ENCODE data around the gene SLC22A3. TPM values are rescaled to one million over a fixed set of nuclear protein-coding genes. Genes with fewer than 3 reads are reported as not detected.

The SLC22A3 gene
- total and polyA plus RNA-seq, 2 of the 13 experiments (the other 11 are each of a cell fraction or from before 2014, with no cell fraction given): 12.0 to 31.5 TPM

- no peak for FAIRE-seq
- no peak for ATAC-seq
- POLR2A ChIA-PET: no interaction called here
- no TSS peak for BruUV-seq (replicated peaks)
- Histone ChIP-seq H3K79me2 (ENCODE audit: insufficient read depth, low read length) (no peaks in the 10 kb centered on the region), H4K20me1 (ENCODE audit: insufficient read depth, low read length) (no peaks in the 10 kb centered on the region), H3K9ac (ENCODE audit: insufficient read depth, low read depth, low read length) (no peak overlapping the region), H3K36me3 (replicated peaks in 1 of 2; ENCODE audit: control insufficient read depth in 1 of 2, insufficient read depth in 2 of 2, low read length in 2 of 2) (peaks cover 1 to 7% of the 10 kb centered on the region in 2 experiments; a peak in 2 of 5 replicates), H3K4me3 (replicated peaks in 1 of 3; ENCODE audit: insufficient read depth in 1 of 3, low read depth in 2 of 3, low read length in 3 of 3) (no peak overlapping the region), H3K27ac (ENCODE audit: extremely low read length, insufficient read depth, low read length) (no peak overlapping the region), H3K9me3 (ENCODE audit: low read length) (no peaks in the 10 kb centered on the region), H3K4me2 (ENCODE audit: low read depth, low read length) (no peak overlapping the region), H3K27me3 (ENCODE audit: control insufficient read depth in 1 of 2, insufficient read depth in 2 of 2, low read length in 2 of 2) (no peaks in the 10 kb centered on the region), H3K4me1 (ENCODE audit: insufficient read depth, low read length) (peaks cover 5% of the 10 kb centered on the region; the same call in 1 of the 2 replicates), H2AFZ (ENCODE audit: low read length) (no peak overlapping the region)
- in situ Hi-C loops (cut with HindIII; ENCODE audit: extremely low pct_ligation_motif_present, low pct_unique_long_range_greater_than_20kb) (no loop called here), intact Hi-C loops (cut with micrococcal nuclease; ENCODE audit: unreplicated experiment) (no loop called here)
- no peak for DNase-seq (ENCODE audit: low spot score)
- TF ChIP-seq NR2F1 (CRISPR knock-in tag; IDR thresholded peaks at IDR 0.05) (peak; percentile 51 to 76; a peak in 3 of 4 replicates), NR2F6 (IDR thresholded peaks at IDR 0.05) (peak; percentile 37; the same call in 1 of the 2 replicates), NR2F6 (CRISPR knock-in tag; IDR thresholded peaks at IDR 0.05) (peak; percentile 43; the same call in 1 of the 2 replicates), FOXP1 (IDR thresholded peaks at IDR 0.05) (no peak), FOXP1 (CRISPR knock-in tag; IDR thresholded peaks at IDR 0.05) (peak; percentile 72), ZNF253 (CRISPR knock-in tag; IDR thresholded peaks at IDR 0.05; ENCODE audit: borderline replicate concordance) (no peak), ZNF530 (CRISPR knock-in tag; IDR thresholded peaks at IDR 0.05; ENCODE audit: low read depth) (no peak), FOXA3 (CRISPR knock-in tag; IDR thresholded peaks at IDR 0.05) (peak; percentile 67; the same call in 1 of the 2 replicates), GATAD2A (CRISPR knock-in tag; IDR thresholded peaks at IDR 0.05) (0 out of 2 replicates have a peak, but pooled peaks have one; percentile 23), ZNF569 (CRISPR knock-in tag; IDR thresholded peaks at IDR 0.05; ENCODE audit: borderline replicate concordance) (no peak), GZF1 (CRISPR knock-in tag; IDR thresholded peaks at IDR 0.05) (no peak), ARID5B (CRISPR knock-in tag; IDR thresholded peaks at IDR 0.05) (peak; percentile 65), MEF2D (CRISPR knock-in tag; IDR thresholded peaks at IDR 0.05) (0 out of 2 replicates have a peak, but pooled peaks have one; percentile 24), DR1 (CRISPR knock-in tag; IDR thresholded peaks at IDR 0.05) (no peak), HMG20A (CRISPR knock-in tag; IDR thresholded peaks at IDR 0.05; ENCODE audit: borderline replicate concordance) (peak; percentile 48; the same call in 1 of the 2 replicates), RARA (CRISPR knock-in tag; IDR thresholded peaks at IDR 0.05) (0 out of 2 replicates have a peak, but pooled peaks have one; percentile 9), SOX13 (IDR thresholded peaks at IDR 0.05) (no peak), SOX13 (CRISPR knock-in tag; conservative IDR thresholded peaks at IDR 0.05 in 1 of 2, IDR thresholded peaks at IDR 0.05 in 1 of 2) (peak in 1 of 2 experiments; percentile 21; a peak in 1 of 4 replicates), NR2F2 (IDR thresholded peaks at IDR 0.05; ENCODE audit: borderline replicate concordance, low read depth) (peak; percentile 49; the same call in 1 of the 2 replicates)
- TF ChIP-seq, protein P1, sequence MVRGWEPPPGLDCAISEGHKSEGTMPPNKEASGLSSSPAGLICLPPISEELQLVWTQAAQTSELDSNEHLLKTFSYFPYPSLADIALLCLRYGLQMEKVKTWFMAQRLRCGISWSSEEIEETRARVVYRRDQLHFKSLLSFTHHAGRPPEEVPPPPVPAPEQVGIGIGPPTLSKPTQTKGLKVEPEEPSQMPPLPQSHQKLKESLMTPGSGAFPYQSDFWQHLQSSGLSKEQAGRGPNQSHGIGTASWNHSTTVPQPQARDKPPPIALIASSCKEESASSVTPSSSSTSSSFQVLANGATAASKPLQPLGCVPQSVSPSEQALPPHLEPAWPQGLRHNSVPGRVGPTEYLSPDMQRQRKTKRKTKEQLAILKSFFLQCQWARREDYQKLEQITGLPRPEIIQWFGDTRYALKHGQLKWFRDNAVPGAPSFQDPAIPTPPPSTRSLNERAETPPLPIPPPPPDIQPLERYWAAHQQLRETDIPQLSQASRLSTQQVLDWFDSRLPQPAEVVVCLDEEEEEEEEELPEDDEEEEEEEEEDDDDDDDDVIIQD (CRISPR knock-in tag; IDR thresholded peaks at IDR 0.05; ENCODE audit: low read depth): peak; percentile 75; the same call in 1 of the 2 replicates
- CTCF ChIA-PET (ENCODE audit: low intra/inter-chr PET ratio, low total read pairs): no interaction called here
- WGBS (ENCODE audit: low lambda C conversion rate): 76% methylated on average over 5 of the region's 5 CpGs
Observed at GRCh38 chr6:160408528-160408927, 60.4 kb downstream of the SLC22A3 start.

Measured in HepG2 (cell line).